KBM-7 (cell line): ENCODE measurements around the gene CTBP1.
A peak's percentile ranks its signal among the peaks of the same experiment; 100 is the strongest.

ENCODE experiments used
- DNase-seq: peaks from one replicate; pipeline ENCODE4 v3.0.0-alpha.2; 2015
- in situ Hi-C: fragments of 300-500 bp; cut with MboI; formaldehyde crosslinking; loops from 2 replicates; pipeline ENCODE4 v1.14.3; 2020; ENCODE audit warnings: low sequenced_read_pairs, low pct_unique_long_range_greater_than_20kb, mixed read lengths

The CTBP1 gene

GRCh38 chr4:1171311-1172227 lies 77.4 kb downstream of the CTBP1 start:
- in situ Hi-C loops: no loop called here
- DNase-seq: no peak

- in situ Hi-C loops: no loop called here
- DNase-seq: no peak
Measured at GRCh38 chr4:1170976-1171310, 78.0 kb downstream of the CTBP1 start.

GRCh38 chr4:1170156-1170975 lies 78.6 kb downstream of the CTBP1 start:
- DNase-seq: no peak
- in situ Hi-C loops: no loop called here

GRCh38 chr4:1169691-1170096 lies 79.2 kb downstream of the CTBP1 start:
- in situ Hi-C loops: no loop called here
- no peak for DNase-seq

- in situ Hi-C loops: no loop called here
- no peak for DNase-seq
Measured at GRCh38 chr4:1169171-1169671, 79.7 kb downstream of the CTBP1 start.

- in situ Hi-C loops: no loop called here
Measured at GRCh38 chr4:1168191-1169101, 80.5 kb downstream of the CTBP1 start.

GRCh38 chr4:1167244-1167949 lies 81.5 kb downstream of the CTBP1 start:
- peak; percentile 61 for DNase-seq
- in situ Hi-C loops: no loop called here

More at GRCh38 chr4:1168191-1169101, 80.5 kb downstream of the CTBP1 start:
- no peak for DNase-seq

GRCh38 chr4:1166509-1167243 lies 82.3 kb downstream of the CTBP1 start:
- in situ Hi-C loops: no loop called here
- no peak for DNase-seq

- in situ Hi-C loops: no loop called here
- DNase-seq: no peak
Measured at GRCh38 chr4:1164956-1165545, 83.9 kb downstream of the CTBP1 start.

- in situ Hi-C loops: no loop called here
- DNase-seq: no peak
Measured at GRCh38 chr4:1164444-1164843, 84.5 kb downstream of the CTBP1 start.

- DNase-seq: no peak
- in situ Hi-C loops: no loop called here
Measured at GRCh38 chr4:1164040-1164439, 84.9 kb downstream of the CTBP1 start.
